HUES64 (cell line): ENCODE results near the gene FILIP1L.

Experiments used
- H3K27ac ChIP-seq: 2 replicates; pipeline ENCODE4 v1.7.0; 2013; ENCODE audit warnings: low read depth, low read length, inconsistent platforms
- H3K27me3 ChIP-seq: 2 replicates; pipeline ENCODE4 v1.6.1; 2013; ENCODE audit warnings: mild to moderate bottlenecking, low read length; ENCODE audit not compliant: insufficient read depth
- H3K36me3 ChIP-seq: 2 replicates; pipeline ENCODE4 v1.6.1; 2013; ENCODE audit warnings: mild to moderate bottlenecking, low read length; ENCODE audit not compliant: insufficient read depth
- H3K4me1 ChIP-seq: 2 replicates; pipeline ENCODE4 v1.6.1; 2013; ENCODE audit warnings: mild to moderate bottlenecking, low read length, moderate library complexity; ENCODE audit not compliant: insufficient read depth
- H3K4me3 ChIP-seq: 2 replicates; pipeline ENCODE4 v1.5.1; 2013; ENCODE audit warnings: mild to moderate bottlenecking, low read length, moderate library complexity
- H3K9ac ChIP-seq: 2 replicates; pipeline ENCODE4 v1.6.1; 2013; ENCODE audit warnings: mild to moderate bottlenecking, low read depth, low read length
- H3K9me3 ChIP-seq: 2 replicates; pipeline ENCODE4 v1.6.1; 2013; ENCODE audit warnings: low read depth, low read length; ENCODE audit not compliant: insufficient read depth
- WGBS: fragments of 150-250, 120-280 bp; methylation state at CpG from one replicate; pipeline ENCODE4 v1.1.7; 2013; ENCODE audit warnings: missing lambda C conversion rate; 5-methylcytosine and 5-hydroxymethylcytosine counted together

FILIP1L gene

GRCh38 chr3:99962703-99963102 lies 151.6 kb downstream of the FILIP1L start:
- 92% methylated on average over 2 of the region's 2 CpGs for WGBS
- Histone ChIP-seq H3K9ac (no peak overlapping the region), H3K36me3 (no peaks in the 10 kb centered on the region), H3K9me3 (no peaks in the 10 kb centered on the region), H3K4me1 (no peaks in the 10 kb centered on the region), H3K27me3 (no peaks in the 10 kb centered on the region), H3K4me3 (no peak overlapping the region), H3K27ac (no peak overlapping the region)

- Histone ChIP-seq H3K4me1 (no peaks in the 10 kb centered on the region), H3K4me3 (no peak overlapping the region), H3K27me3 (no peaks in the 10 kb centered on the region), H3K9ac (no peak overlapping the region), H3K36me3 (no peaks in the 10 kb centered on the region), H3K9me3 (no peaks in the 10 kb centered on the region), H3K27ac (no peak overlapping the region)
- 95% methylated on average over 7 of the region's 7 CpGs for WGBS
Measured at GRCh38 chr3:99961756-99962515, 152.4 kb downstream of the FILIP1L start.

- Histone ChIP-seq H3K9ac (no peak overlapping the region), H3K27me3 (no peaks in the 10 kb centered on the region), H3K27ac (no peak overlapping the region), H3K4me1 (no peaks in the 10 kb centered on the region), H3K4me3 (no peak overlapping the region), H3K9me3 (no peaks in the 10 kb centered on the region), H3K36me3 (no peaks in the 10 kb centered on the region)
- WGBS: 97% methylated on average over 7 of the region's 7 CpGs
Measured at GRCh38 chr3:99960941-99961340, 153.4 kb downstream of the FILIP1L start.

- H3K9ac ChIP-seq: no peak overlapping the region
- H3K4me1 ChIP-seq: no peaks in the 10 kb centered on the region
- H3K36me3 ChIP-seq: no peaks in the 10 kb centered on the region
- no peaks in the 10 kb centered on the region for H3K27me3 ChIP-seq
- no peak overlapping the region for H3K27ac ChIP-seq
- no peak overlapping the region for H3K4me3 ChIP-seq
- WGBS: 76% methylated on average over 5 of the region's 5 CpGs
- H3K9me3 ChIP-seq: no peaks in the 10 kb centered on the region
Measured at GRCh38 chr3:99960123-99960878, 154.0 kb downstream of the FILIP1L start.

GRCh38 chr3:99958222-99958912 lies 155.9 kb downstream of the FILIP1L start:
- Histone ChIP-seq H3K4me1 (peaks cover 3% of the 10 kb centered on the region; the same call in 1 of the 2 replicates), H3K27ac (no peak overlapping the region), H3K4me3 (no peak overlapping the region), H3K9ac (no peak overlapping the region), H3K27me3 (no peaks in the 10 kb centered on the region), H3K36me3 (no peaks in the 10 kb centered on the region), H3K9me3 (no peaks in the 10 kb centered on the region)
- 99% methylated on average over 3 of the region's 3 CpGs for whole genome bisulfite sequencing

GRCh38 chr3:99957151-99957796 lies 157.0 kb downstream of the FILIP1L start:
- Histone ChIP-seq H3K27ac (no peak overlapping the region), H3K9me3 (no peaks in the 10 kb centered on the region), H3K4me1 (peaks cover 6% of the 10 kb centered on the region; the same call in 1 of the 2 replicates), H3K4me3 (no peak overlapping the region), H3K36me3 (no peaks in the 10 kb centered on the region), H3K27me3 (no peaks in the 10 kb centered on the region), H3K9ac (no peak overlapping the region)
- WGBS: 87% methylated on average over 4 of the region's 4 CpGs

- Histone ChIP-seq H3K9ac (no peak overlapping the region), H3K27ac (no peak overlapping the region), H3K9me3 (no peaks in the 10 kb centered on the region), H3K27me3 (no peaks in the 10 kb centered on the region), H3K36me3 (no peaks in the 10 kb centered on the region), H3K4me3 (no peak overlapping the region), H3K4me1 (peaks cover 6% of the 10 kb centered on the region)
- 95% methylated on average over 10 of the region's 10 CpGs for whole genome bisulfite sequencing
Measured at GRCh38 chr3:99955773-99956562, 158.3 kb downstream of the FILIP1L start.

DNA sequence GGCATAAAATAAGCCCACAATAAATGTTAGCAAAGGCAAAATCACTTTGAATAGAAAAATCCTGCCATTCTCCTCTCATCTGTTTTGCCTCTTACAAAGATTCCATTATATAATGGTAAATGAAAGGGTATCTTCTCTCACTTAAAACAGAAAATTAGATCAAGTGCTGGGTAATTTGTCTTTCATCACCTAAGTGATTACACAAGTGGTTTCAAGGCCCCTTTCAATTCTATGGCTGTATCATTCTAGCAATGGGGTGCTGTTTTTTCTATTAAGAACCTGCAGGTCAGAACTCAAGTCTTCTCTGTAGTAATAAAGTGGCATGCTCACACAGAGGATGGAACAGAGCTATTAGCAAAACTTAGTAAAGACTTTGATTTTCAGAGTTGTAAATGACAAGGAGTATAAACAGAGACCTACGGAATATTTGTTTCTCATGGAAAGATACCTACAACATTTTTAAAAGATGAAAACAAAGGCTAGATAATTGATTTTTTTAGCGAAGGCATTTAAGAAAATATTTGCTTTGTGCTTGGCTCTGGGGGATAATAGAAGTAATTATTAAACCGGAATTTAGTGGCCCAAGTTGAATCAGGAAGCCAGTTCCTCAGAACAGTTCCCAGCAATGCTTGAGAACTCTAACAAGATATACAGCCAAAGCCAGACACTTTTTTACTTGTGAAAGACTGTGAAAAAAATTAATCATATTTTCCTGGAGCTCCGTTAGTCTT lies 159.2 kb downstream of the FILIP1L start:
- Histone ChIP-seq H3K4me1 (peaks cover 6% of the 10 kb centered on the region), H3K27ac (no peak overlapping the region), H3K9ac (no peak overlapping the region), H3K4me3 (no peak overlapping the region), H3K27me3 (no peaks in the 10 kb centered on the region), H3K36me3 (no peaks in the 10 kb centered on the region), H3K9me3 (no peaks in the 10 kb centered on the region)
- 90% methylated on average over 4 of the region's 4 CpGs for WGBS

DNA sequence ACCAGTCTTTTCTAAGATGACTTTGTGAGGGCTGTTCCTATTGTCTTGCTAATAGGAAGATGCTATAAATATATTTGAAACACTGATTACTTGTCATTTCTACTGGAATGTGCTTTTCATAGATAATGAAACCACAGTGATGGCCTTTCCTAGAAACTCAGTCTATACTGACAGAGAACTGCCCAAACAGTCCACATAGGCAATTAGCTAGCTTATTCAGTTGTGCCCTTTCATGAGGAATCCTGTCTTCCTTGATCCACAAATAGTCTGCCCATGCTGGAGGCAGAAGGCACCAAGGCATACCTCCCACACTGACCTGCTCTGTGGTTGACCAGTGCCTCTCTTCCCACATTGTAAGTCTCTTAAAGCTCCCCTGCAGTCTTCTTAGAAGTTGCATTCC lies 160.7 kb downstream of the FILIP1L start:
- Histone ChIP-seq H3K36me3 (no peaks in the 10 kb centered on the region), H3K4me1 (peaks cover 6% of the 10 kb centered on the region), H3K9ac (no peak overlapping the region), H3K27ac (no peak overlapping the region), H3K4me3 (no peak overlapping the region), H3K9me3 (no peaks in the 10 kb centered on the region), H3K27me3 (no peaks in the 10 kb centered on the region)

DNA sequence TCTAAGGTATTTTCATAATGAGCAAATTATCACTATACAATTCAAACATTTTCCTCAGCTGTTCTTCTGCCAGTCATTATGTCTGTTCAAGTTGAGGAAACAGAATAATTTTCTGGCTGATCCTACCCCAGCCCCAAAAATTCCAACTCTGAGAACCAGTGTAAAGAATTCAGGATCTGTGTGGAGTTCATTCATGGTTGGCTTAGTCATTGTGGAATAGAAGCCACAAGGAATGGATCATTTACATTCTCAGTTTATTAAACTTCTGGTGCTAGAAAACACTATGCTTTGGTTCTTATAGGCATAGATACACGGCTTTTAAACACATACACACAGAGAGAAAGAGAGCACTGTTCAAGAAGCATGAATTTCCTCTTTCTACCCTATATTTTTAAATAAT lies 162.0 kb downstream of the FILIP1L start:
- 91% methylated on average over 1 of the region's 1 CpG for WGBS
- no peak overlapping the region for H3K4me3 ChIP-seq

More for the DNA sequence above, 162.0 kb downstream of the FILIP1L start:
- Histone ChIP-seq H3K36me3 (no peaks in the 10 kb centered on the region), H3K4me1 (peaks cover 13% of the 10 kb centered on the region), H3K27ac (no peak overlapping the region), H3K9ac (no peak overlapping the region), H3K27me3 (no peaks in the 10 kb centered on the region), H3K9me3 (no peaks in the 10 kb centered on the region)
